NCI-H345 treated with DMSO at 0.1 percent for 48 hours (cell line): Measurements from ENCODE around the gene KLHL21.
"Not testable (repeated sequence)": the region's sequence is repeated elsewhere in the genome, so short reads cannot be mapped to it uniquely, and the experiment has no call there.

Source experiments
- DNase-seq: peaks from one replicate; lab custom pipeline; 2025; ENCODE audit not compliant: unreplicated experiment; lab: John Stamatoyannopoulos, UW

The KLHL21 gene

DNA sequence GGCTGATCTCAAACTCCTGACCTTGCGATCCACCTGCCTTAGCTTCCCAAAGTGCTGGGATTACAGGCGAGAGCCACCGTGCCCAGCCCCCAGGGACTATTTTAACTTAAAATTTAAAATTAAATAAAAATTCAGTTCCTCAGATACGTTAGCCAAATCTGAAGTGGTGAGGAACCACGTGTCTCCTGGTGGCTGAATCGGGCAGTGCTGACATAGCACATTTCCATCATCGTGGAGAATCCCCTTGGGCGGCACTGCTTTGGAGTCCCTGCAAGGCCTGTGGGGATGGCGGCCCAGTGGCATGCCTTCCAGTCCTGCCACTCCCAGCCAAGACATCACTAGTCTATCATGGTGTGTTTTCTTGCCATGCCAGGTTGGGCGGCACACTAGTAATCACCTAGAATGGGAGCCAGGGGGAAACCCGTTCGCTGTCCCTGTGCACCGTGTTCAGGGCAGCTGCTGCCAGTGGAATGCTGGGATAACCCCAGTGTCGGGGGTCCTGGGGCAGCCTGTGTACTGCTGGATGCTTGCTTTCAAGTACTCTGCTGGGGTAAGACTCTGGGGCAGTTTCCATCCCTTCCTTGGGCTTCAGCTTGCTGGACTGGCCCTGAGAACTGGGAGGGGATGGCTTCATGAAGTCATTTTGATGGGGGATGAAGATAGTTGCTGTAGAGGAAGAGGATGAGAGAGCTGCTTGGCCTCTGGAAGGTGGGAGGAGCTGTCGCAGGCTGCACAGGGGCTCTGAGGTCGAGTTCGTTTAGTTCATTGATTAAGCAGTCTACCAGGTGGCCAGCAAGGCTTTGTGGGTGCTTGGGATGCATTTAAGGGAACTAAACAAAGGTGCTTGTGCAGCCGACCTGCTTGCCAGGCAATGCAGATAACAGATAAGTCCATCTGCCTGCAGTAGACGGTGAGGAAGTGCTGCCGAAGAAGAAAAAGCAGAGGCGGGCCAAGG, 18.3 kb downstream of the KLHL21 start:
- no peak for DNase-seq

DNA sequence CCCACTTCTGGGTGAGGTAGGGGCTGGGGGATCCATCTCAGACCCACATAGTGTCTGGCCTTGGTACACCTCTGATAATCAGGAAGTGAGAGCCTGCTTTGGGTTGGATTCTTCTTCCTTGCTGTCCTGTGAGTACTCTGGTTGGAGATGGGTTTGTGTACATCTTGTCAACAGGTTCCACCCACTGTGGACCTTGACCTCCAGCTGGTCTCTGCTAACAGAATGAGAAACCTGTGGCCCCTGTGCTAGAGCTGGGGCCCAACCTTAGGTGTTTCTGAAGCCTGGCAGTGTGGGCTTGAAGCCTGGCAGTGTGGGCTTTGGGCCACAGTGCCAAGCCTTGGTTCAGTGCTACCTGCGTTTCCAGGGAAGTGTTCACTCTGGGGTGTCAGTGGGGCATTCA, 20.3 kb downstream of the KLHL21 start:
- DNase-seq: no peak

DNA sequence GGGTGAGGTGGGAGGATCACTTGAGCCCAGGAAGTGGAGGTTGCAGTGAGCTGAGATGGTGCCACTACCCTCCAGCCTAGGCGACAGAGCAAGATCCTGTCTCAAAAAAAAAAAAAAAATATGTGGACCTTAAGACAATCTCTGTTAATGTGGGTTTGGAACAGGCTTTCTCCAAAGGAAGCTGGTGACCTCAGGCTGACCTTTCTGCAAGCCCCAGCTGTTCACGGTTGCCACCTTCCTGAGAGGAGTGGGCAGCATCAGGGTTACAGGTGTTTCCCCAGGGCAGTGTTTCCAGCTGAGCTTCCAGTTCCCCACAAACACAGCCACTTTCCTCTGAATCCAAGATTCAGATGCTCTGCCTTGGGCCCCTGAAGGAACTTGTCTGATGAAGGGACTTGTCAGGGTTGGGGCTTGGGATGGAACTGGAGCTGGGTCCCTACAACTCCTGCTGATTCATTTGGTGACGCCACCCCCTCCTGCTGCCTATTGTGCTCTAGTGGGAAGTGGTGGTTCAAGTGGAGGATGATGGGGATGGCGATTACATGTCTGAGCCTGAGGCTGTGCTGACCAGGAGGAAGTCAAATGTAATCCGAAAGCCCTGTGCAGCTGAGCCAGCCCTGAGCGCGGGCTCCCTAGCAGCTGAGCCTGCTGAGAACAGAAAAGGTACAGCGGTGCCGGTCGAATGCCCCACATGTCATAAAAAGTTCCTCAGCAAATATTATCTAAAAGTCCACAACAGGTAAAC, 20.9 kb downstream of the KLHL21 start:
- no peak for DNase-seq

DNA sequence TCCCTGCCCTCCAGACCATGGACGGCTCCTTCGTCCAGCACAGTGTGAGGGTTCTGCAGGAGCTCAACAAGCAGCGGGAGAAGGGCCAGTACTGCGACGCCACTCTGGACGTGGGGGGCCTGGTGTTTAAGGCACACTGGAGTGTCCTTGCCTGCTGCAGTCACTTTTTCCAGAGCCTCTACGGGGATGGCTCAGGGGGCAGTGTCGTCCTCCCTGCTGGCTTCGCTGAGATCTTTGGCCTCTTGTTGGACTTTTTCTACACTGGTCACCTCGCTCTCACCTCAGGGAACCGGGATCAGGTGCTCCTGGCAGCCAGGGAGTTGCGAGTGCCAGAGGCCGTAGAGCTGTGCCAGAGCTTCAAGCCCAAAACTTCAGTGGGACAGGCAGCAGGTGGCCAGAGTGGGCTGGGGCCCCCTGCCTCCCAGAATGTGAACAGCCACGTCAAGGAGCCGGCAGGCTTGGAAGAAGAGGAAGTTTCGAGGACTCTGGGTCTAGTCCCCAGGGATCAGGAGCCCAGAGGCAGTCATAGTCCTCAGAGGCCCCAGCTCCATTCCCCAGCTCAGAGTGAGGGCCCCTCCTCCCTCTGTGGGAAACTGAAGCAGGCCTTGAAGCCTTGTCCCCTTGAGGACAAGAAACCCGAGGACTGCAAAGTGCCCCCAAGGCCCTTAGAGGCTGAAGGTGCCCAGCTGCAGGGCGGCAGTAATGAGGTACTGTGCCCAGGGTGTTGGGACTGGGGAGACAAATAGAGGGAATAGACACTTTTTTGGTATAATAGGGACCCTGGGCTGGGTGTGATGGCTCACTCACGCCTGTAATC, 21.9 kb downstream of the KLHL21 start:
- no peak for DNase-seq

DNA sequence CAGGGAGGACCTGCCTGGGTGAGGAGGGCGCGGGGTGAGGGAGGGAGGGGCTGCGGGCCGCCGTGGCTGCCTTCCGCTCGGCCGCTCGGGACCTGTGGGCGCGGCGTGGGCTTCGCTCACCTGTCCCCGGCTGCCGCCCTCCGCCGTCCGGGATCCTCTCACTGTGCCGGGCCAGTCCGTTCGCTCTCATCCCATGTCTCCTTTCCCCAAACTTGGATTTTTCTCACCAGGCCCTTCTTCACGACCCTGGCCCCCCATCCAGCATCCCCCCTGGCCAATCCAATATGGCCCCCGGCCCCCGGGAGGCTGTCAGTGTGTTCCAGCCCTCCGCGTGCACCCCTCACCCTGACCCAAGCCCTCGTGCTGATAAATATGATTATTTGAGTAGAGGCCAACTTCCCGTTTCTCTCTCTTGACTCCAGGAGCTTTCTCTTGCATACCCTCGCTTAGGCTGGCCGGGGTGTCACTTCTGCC, 22.5 kb downstream of the KLHL21 start:
- no peak for DNase-seq

DNA sequence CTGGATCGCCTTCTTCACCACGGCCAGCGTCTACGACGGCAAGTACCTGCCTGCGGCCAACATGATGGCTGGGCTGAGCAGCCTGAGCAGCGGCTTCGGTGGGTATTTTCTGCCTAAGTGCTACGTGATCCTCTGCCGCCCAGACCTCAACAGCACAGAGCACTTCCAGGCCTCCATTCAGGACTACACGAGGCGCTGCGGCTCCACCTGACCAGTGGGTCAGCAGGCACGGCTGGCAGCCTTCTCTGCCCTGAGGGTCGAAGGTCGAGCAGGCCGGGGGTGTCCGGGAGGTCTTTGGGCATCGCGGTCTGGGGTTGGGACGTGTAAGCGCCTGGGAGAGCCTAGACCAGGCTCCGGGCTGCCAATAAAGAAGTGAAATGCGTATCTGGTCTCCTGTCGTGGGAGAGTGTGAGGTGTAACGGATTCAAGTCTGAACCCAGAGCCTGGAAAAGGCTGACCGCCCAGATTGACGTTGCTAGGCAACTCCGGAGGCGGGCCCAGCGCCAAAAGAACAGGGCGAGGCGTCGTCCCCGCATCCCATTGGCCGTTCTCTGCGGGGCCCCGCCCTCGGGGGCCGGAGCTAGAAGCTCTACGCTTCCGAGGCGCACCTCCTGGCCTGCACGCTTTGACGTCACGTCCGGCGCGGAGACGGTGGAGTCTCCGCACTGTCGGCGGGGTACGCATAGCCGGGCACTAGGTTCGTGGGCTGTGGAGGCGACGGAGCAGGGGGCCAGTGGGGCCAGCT, 23.1 kb downstream of the KLHL21 start, which contains the start of gene ZBTB48:
TSS of gene ZBTB48 (plus strand) at position 621 of the 745 bp plus-strand sequence. CDS start 616 bp downstream, outside the sequence.
- DNase-seq: peak; percentile 94

DNA sequence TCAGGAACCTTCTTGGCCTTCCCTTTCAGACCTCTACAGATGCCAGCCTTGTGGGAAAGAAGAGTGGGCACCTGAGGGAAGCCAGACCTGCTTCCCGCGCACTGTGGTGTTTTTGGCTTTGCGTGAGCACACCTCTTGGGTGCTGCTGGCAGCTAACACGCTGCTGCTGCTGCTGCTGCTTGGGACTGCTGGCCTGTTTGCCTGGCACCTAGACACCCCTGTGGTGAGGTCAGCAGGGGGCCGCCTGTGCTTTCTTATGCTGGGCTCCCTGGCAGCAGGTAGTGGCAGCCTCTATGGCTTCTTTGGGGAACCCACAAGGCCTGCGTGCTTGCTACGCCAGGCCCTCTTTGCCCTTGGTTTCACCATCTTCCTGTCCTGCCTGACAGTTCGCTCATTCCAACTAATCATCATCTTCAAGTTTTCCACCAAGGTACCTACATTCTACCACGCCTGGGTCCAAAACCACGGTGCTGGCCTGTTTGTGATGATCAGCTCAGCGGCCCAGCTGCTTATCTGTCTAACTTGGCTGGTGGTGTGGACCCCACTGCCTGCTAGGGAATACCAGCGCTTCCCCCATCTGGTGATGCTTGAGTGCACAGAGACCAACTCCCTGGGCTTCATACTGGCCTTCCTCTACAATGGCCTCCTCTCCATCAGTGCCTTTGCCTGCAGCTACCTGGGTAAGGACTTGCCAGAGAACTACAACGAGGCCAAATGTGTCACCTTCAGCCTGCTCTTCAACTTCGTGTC, 23.9 kb downstream of the KLHL21 start:
- DNase-seq: no peak

DNA sequence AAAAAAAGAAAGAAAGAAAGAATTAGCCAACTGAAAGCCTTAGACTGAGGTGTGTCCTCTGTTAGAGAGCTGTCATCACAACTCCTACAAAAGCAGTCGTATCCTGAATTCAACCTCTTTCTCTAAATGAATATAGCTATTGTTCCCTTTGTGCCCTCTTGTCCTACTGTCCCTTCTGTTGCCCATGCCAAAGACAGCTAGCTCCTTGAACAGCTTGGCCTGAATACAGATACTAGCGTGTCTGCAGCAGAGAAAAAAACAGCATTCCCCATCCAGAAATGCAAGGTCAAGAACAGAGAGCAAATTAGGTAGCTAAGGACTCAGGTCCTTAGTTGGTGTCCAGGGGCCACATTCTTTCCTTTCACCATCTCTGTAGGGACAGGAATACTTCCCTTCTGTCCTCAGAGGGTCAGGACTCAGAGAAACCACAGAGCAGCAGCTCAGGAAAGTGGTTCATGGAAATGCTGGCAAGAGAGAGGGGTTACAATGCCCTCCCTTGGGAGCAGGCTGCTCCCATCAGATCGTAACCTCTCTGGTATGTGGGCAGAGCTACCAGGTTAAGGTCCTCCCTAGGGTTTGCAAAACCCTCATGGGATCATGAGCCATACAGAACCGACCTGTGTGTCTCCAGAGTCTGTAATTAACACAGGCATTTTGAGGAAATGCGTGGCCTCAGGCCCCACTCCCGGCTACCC, 24.7 kb downstream of the KLHL21 start:
- no peak for DNase-seq

DNA sequence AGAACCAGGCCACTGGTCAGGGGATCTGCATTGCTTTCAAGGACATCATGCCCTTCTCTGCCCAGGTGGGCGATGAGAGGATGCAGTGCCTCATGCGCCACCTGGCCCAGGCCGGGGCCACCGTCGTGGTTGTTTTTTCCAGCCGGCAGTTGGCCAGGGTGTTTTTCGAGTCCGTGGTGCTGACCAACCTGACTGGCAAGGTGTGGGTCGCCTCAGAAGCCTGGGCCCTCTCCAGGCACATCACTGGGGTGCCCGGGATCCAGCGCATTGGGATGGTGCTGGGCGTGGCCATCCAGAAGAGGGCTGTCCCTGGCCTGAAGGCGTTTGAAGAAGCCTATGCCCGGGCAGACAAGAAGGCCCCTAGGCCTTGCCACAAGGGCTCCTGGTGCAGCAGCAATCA, 27.9 kb downstream of the KLHL21 start:
- DNase-seq: no peak

DNA sequence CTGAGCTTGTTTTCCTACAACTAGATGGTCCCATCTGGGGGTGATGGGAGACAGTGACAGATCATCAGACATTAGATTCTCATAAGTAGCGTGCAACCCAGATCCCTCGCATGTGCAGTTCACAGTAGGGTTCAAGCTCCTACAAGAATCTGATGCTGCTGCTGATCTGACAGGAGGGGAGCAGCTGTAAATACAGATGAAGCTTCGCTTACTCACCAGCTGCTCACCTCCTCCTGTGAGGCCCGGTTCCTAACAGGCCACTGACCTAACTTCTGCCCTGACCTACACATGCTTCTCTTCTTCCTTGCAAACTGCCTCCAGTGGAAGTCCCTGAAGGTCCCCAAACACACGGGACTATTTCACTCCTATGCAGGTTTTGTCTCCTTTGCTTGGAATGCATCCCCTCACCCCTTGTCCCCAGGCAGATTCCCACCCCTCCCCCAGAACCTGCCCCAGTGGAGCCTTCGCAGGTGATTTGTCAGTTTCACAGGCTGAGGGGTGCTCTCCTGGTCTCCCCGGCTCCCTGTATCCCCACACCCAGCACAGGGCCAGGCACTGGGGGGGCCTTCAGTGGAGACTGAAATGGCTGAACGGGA, 28.5 kb downstream of the KLHL21 start:
- no peak for DNase-seq

DNA sequence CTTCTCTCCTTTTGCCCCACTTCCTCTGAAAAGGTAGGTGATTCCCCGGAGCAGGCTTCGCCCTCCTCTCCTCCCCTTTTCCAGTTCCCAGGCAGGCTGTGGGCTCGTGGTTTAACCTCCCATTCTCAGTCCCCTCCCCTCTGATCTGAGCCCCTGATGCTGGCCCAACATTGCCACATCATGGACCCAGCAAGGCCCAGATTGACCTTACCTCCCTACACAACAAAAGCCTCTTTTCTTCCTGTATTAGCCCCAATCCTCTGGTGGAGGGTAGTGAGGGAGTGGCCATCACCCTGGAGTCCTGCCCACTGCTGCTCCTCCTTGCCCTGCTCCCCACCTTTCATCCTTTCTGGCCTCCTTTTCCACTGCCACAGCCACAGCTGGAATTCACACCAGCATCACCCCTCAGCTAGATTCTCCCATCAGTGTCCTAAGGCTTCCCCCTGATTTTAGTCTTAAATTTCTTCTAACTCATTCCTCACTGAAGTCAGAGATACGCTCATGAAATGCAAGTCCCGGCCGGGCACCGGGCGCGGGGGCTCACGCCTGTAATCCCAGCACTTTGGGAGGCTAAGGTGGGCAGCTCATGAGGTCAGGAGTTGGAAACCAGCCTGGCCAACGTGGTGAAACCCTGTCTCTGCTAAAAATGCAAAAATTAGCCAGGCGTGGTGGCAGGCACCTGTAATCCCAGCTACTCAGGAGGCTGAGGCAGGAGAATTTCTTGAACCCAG, 29.9 kb downstream of the KLHL21 start:
- no peak for DNase-seq

DNA sequence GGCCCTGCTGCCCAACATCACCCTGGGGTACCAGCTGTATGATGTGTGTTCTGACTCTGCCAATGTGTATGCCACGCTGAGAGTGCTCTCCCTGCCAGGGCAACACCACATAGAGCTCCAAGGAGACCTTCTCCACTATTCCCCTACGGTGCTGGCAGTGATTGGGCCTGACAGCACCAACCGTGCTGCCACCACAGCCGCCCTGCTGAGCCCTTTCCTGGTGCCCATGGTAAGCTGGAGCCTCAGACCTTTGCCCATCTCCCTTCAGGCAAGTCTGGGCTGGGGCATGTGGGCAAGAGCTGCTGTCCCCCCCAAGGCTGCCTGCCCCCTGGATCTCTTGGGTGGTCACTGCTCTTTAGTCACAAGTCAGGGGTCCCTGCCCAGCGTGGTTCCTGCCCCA, 31.7 kb downstream of the KLHL21 start:
- no peak for DNase-seq

DNA sequence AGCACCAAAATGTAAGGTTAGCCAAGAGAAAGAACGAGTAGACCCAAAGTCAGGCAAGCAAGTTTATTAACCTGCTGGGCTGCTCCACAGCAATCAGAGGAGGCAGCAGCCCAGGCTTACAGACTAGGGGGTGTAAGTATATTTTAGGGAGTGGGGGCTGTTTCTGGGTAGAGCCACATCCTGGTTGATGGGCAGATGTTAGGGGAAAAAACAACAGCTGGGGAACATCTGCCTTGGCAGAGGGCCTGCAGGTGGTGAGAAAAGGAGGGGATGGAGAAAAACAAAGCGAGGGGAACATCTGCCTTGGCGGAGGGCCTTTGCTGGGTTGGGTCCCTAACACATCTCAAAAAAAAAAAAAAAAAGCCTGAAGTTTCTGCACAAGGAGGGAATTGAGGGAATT, 32.6 kb downstream of the KLHL21 start:
- no peak for DNase-seq

DNA sequence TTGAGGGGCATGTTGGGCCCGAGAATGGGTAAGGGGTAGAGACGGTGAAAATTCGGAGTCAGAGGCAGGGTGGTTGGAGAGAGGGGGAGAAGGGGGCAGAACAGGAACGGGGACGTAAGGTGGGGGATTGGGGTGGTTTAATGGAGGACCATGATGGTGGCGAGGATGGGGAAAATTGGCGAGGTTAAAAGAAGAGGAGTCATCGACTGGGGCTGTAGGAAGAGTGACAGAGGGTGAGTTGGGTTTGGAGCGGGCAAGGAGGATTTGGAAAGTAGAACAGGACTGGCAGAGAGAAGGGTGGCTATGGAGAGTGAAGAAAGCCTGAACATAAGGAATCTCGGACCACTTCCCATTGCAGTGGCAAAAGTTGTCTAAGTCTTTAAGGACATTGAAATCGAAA, 33.6 kb downstream of the KLHL21 start:
- DNase-seq: no peak

DNA sequence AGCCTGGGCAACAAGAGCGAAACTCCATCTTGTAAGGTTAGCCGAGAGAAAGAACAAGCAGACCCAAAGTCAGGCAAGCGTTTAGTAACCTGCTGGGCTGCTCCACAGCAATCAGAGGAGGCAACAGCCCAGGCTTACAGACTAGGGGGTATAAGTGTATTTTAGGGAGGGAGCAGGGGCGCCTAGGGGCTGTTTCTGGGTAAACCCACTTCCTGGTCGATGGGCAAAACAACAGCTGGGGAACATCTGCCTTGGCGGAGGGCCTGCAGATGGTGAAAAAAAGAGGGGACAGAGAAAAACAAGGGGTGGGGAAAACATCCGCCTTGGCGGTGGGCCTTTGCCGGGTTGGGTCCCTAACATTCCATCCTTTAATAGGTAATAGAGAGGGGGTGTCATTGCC, 42.4 kb downstream of the KLHL21 start:
- DNase-seq: no peak

DNA sequence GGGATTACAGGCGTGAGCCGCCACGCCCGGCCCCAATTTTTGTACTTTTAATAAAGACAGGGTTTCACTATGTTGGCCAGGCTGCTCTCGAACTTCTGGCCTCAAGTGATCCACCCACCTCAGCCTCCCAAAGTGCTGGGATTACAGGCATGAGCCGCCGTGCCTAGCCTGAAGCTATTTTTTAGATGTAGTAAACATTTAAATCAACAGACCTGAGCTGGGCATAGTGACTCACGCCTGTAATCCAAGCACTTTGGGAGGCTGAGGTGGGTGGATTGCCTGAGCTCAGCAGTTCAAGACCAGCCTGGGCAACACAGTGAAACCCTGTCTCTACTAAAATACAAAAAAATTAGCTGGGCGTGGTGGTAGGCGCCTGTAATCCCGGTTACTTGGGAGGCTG, 43.5 kb downstream of the KLHL21 start:
- DNase-seq: not testable (repeated sequence)

DNA sequence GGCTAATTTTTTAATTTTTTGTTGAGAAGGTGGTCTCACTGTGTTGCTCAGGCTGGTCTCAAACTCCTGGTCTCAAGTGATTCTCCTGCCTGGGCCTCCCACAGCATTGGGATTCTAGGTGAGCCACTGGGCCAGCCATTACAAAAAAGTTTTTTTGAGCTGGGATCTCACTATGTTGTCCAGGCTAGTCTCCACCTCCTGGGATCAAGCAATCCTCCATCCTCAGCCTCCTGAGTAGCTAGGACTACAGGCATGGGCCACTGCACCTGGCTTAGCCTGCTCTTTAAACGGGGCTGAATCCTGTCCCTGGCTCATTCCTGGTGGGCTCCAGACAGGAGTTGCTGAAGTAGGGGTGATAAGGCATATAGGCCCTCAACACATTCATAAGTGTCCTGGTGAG, 45.1 kb downstream of the KLHL21 start:
- no peak for DNase-seq
